HG02798 (cell line): ENCODE data around the gene NTRK3.

Experiments
- ATAC-seq: cut with Tn5 transposase; IDR thresholded peaks from one replicate; pipeline ENCODE4 v1.9.1; 2021; ENCODE audit warnings: mild to moderate bottlenecking; ENCODE audit not compliant: unreplicated experiment, poor library complexity

The NTRK3 gene

GRCh38 chr15:88232771-88233201 lies 23.8 kb downstream of the NTRK3 start:
- no peak for ATAC-seq

GRCh38 chr15:88231909-88232644 lies 24.5 kb downstream of the NTRK3 start:
- ATAC-seq: no peak

- no peak for ATAC-seq
These were observed 25.7 kb downstream of the NTRK3 start for GRCh38 chr15:88230823-88231222.

- no peak for ATAC-seq
These were observed 31.1 kb downstream of the NTRK3 start for GRCh38 chr15:88225461-88225860.

GRCh38 chr15:88223084-88223483 lies 33.5 kb downstream of the NTRK3 start:
- no peak for ATAC-seq

- ATAC-seq: no peak
These were observed 34.7 kb downstream of the NTRK3 start for GRCh38 chr15:88221836-88222235.

GRCh38 chr15:88220443-88221335 lies 35.9 kb downstream of the NTRK3 start:
- ATAC-seq: no peak

- ATAC-seq: no peak
These were observed 36.9 kb downstream of the NTRK3 start for GRCh38 chr15:88219623-88220022.

- no peak for ATAC-seq
These were observed 37.9 kb downstream of the NTRK3 start for GRCh38 chr15:88218557-88219221.

- no peak for ATAC-seq
These were observed 41.4 kb downstream of the NTRK3 start for GRCh38 chr15:88215066-88215648.

GRCh38 chr15:88209111-88209510 lies 47.4 kb downstream of the NTRK3 start:
- ATAC-seq: no peak

GRCh38 chr15:88208396-88208795 lies 48.1 kb downstream of the NTRK3 start:
- no peak for ATAC-seq

- ATAC-seq: no peak
These were observed 49.0 kb downstream of the NTRK3 start for GRCh38 chr15:88207565-88207964.

- no peak for ATAC-seq
These were observed 52.0 kb downstream of the NTRK3 start for GRCh38 chr15:88204584-88204983.

- ATAC-seq: no peak
These were observed 54.3 kb downstream of the NTRK3 start for GRCh38 chr15:88202231-88202630.

- ATAC-seq: no peak
These were observed 55.3 kb downstream of the NTRK3 start for GRCh38 chr15:88201207-88201606.

- no peak for ATAC-seq
These were observed 59.6 kb downstream of the NTRK3 start for GRCh38 chr15:88196961-88197360.

- no peak for ATAC-seq
These were observed 62.4 kb downstream of the NTRK3 start for GRCh38 chr15:88194162-88194561.

GRCh38 chr15:88193415-88193814 lies 63.1 kb downstream of the NTRK3 start:
- ATAC-seq: no peak

GRCh38 chr15:88191812-88192165 lies 64.8 kb downstream of the NTRK3 start:
- no peak for ATAC-seq

GRCh38 chr15:88190232-88190631 lies 66.3 kb downstream of the NTRK3 start:
- no peak for ATAC-seq
